Neutrophil (primary cell): Measurements from ENCODE around the gene ZNF786.
"Not testable (repeated sequence)": the region's sequence is repeated elsewhere in the genome, so short reads cannot be mapped to it uniquely, and the experiment has no call there.

Source experiments
- H3K27ac ChIP-seq: fragments of 200-600 bp; sonication (generic); 2 replicates; pipeline ENCODE4 v1.5.1; 2016; ENCODE audit warnings: mild to moderate bottlenecking, moderate library complexity
- H3K27me3 ChIP-seq: fragments of 200-600 bp; sonication (generic); 2 replicates; pipeline ENCODE4 v1.6.0; 2016; ENCODE audit warnings: mild to moderate bottlenecking
- H3K36me3 ChIP-seq: fragments of 200-600 bp; sonication (generic); 2 replicates; pipeline ENCODE4 v1.5.1; 2017
- H3K4me1 ChIP-seq, 2 experiments: fragments of 200-600 bp in 1 of 2; sonication (generic) in 1 of 2; 1 replicate in 1 of 2; 2 replicates in 1 of 2; pipeline versions ENCODE4 v1.5.1 to v1.6.1; 2013 to 2016; ENCODE audit warnings: low read depth in 1 of 2, low read length in 1 of 2, mild to moderate bottlenecking in 1 of 2, moderate library complexity in 1 of 2; ENCODE audit not compliant: control insufficient read depth in 1 of 2, insufficient read depth in 1 of 2
- H3K4me3 ChIP-seq, 2 experiments: fragments of 200-600 bp in 1 of 2; sonication (generic) in 1 of 2; 1 replicate in 1 of 2; 2 replicates in 1 of 2; pipeline ENCODE4 v1.5.1; 2013 to 2016; ENCODE audit warnings: low read depth in 1 of 2, low read length in 1 of 2, mild to moderate bottlenecking in 1 of 2, moderate library complexity in 1 of 2
- H3K9me3 ChIP-seq: fragments of 200-600 bp; sonication (generic); 2 replicates; pipeline ENCODE4 v1.5.1; 2016
- TF ChIP-seq, protein P1 (sequence below): fragments of 200-600 bp; sonication (generic); IDR thresholded peaks from 2 replicates; pipeline ENCODE4 v1.5.1; 2016; ENCODE audit warnings: antibody characterized with exemption

The ZNF786 gene

DNA sequence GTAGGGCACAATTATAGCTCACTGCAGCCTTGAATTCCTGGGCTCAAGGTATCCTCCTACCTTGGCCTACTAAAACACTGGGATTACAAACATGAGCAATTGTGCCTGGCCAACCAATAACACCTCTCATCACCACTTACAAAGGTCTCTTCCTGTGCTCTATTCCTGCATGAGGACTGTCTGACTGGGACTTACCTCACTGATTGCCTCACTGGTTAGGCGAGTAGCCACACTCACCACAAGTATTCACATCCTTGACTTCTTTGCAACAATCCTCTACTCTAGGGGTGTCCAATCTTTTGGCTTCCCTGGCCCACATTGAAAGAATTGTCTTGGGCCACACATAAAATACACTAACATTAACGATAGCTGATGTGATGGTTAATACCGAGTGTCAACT lies 39.6 kb downstream of the ZNF786 start:
- Histone ChIP-seq H3K27me3 (no peaks in the 10 kb centered on the region), H3K4me3 (no peak overlapping the region), H3K36me3 (no peaks in the 10 kb centered on the region), H3K4me1 (no peaks in the 10 kb centered on the region), H3K27ac (no peak overlapping the region), H3K9me3 (no peaks in the 10 kb centered on the region)
- TF ChIP-seq, protein P1, sequence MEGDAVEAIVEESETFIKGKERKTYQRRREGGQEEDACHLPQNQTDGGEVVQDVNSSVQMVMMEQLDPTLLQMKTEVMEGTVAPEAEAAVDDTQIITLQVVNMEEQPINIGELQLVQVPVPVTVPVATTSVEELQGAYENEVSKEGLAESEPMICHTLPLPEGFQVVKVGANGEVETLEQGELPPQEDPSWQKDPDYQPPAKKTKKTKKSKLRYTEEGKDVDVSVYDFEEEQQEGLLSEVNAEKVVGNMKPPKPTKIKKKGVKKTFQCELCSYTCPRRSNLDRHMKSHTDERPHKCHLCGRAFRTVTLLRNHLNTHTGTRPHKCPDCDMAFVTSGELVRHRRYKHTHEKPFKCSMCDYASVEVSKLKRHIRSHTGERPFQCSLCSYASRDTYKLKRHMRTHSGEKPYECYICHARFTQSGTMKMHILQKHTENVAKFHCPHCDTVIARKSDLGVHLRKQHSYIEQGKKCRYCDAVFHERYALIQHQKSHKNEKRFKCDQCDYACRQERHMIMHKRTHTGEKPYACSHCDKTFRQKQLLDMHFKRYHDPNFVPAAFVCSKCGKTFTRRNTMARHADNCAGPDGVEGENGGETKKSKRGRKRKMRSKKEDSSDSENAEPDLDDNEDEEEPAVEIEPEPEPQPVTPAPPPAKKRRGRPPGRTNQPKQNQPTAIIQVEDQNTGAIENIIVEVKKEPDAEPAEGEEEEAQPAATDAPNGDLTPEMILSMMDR = no peak

- TF ChIP-seq, protein P1 = no peak
- no peaks in the 10 kb centered on the region for H3K27me3 ChIP-seq
- no peak overlapping the region for H3K4me3 ChIP-seq
- no peaks in the 10 kb centered on the region for H3K9me3 ChIP-seq
- H3K36me3 ChIP-seq = no peaks in the 10 kb centered on the region
- H3K27ac ChIP-seq = no peak overlapping the region
- no peaks in the 10 kb centered on the region for H3K4me1 ChIP-seq
These were observed 41.7 kb downstream of the ZNF786 start for GRCh38 chr7:149048805-149049204.

GRCh38 chr7:149046416-149046815 lies 44.1 kb downstream of the ZNF786 start:
- TF ChIP-seq, protein P1 = no peak
- no peak overlapping the region for H3K4me3 ChIP-seq
- no peak overlapping the region for H3K27ac ChIP-seq
- H3K4me1 ChIP-seq = no peaks in the 10 kb centered on the region
- no peaks in the 10 kb centered on the region for H3K9me3 ChIP-seq
- H3K27me3 ChIP-seq = no peaks in the 10 kb centered on the region
- no peaks in the 10 kb centered on the region for H3K36me3 ChIP-seq

DNA sequence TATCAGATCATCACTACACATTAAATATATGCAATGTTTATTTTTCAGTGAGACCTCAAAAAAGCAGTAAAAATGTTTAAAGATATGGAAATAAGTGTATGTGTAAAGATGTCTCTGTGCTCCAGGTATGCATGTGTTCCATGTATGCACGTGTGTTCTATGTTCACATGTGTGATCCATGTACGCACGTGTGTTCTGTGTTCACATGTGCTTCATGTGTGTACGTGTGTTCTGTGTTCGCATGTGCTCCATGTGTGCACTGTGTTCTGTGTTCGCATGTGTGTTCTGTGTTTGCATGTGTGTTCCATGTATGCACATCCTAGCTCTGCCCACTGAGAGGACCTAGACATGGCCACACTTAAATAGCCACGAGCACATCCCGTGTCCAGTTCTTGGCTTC lies 46.6 kb downstream of the ZNF786 start:
- Histone ChIP-seq H3K36me3 (no peaks in the 10 kb centered on the region), H3K27me3 (no peaks in the 10 kb centered on the region), H3K4me3 (no peak overlapping the region), H3K27ac (no peak overlapping the region), H3K4me1 (no peaks in the 10 kb centered on the region), H3K9me3 (no peaks in the 10 kb centered on the region)
- TF ChIP-seq, protein P1 = no peak

GRCh38 chr7:149041350-149041749 lies 49.2 kb downstream of the ZNF786 start:
- H3K4me1 ChIP-seq = no peaks in the 10 kb centered on the region
- no peaks in the 10 kb centered on the region for H3K9me3 ChIP-seq
- TF ChIP-seq, protein P1 = no peak
- H3K4me3 ChIP-seq = no peak overlapping the region
- no peak overlapping the region for H3K27ac ChIP-seq
- H3K27me3 ChIP-seq = no peaks in the 10 kb centered on the region
- H3K36me3 ChIP-seq = no peaks in the 10 kb centered on the region

- not testable (repeated sequence) for H3K9me3 ChIP-seq, H3K36me3 ChIP-seq, H3K27ac ChIP-seq, H3K27me3 ChIP-seq, H3K4me3 ChIP-seq, H3K4me1 ChIP-seq
These were observed 51.9 kb downstream of the ZNF786 start for GRCh38 chr7:149038641-149039040.
